D721Med (cell line): ENCODE data around the gene ANKRD55.

ENCODE experiments used
- DNase-seq: peaks from one replicate; pipeline ENCODE4 v3.0.0; 2011; ENCODE audit warnings: low spot score; ENCODE audit not compliant: insufficient read length
- FAIRE-seq: peaks from 2 replicates; lab custom pipeline; 2011; peaks lifted over from hg19 to GRCh38; lab: Jason Lieb, UNC
- TF ChIP-seq, protein P1 (sequence below): IDR thresholded peaks from 2 replicates; pipeline ENCODE4 v1.5.1; 2012; ENCODE audit warnings: mild to moderate bottlenecking, control low read depth; ENCODE audit not compliant: insufficient read depth; ENCODE audit errors: missing control alignments

ANKRD55 gene

DNA sequence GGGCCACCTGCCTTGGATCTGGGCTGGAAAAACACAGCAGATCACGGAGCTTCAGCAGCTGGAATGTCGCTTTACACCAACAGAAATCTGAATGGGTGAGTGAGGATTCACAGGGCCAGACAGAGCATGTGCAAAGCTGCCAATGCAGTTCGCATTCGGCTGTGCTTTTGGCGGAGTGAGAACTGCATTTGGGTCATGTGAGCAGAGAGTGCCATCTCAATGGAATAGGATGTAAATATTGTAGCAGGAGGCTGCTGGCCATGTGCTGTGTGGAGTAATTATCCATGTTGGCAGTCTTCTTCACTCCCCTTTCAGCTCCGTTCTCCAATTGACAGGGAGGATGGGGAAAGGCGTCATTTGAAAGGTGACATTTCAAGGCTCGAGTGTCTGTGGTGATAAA lies at the start of gene ANKRD55:
TSS of gene ANKRD55 (minus strand) at position 101 of the 400 bp plus-strand sequence. CDS start 417 bp downstream, outside the sequence.
- TF ChIP-seq, protein P1, sequence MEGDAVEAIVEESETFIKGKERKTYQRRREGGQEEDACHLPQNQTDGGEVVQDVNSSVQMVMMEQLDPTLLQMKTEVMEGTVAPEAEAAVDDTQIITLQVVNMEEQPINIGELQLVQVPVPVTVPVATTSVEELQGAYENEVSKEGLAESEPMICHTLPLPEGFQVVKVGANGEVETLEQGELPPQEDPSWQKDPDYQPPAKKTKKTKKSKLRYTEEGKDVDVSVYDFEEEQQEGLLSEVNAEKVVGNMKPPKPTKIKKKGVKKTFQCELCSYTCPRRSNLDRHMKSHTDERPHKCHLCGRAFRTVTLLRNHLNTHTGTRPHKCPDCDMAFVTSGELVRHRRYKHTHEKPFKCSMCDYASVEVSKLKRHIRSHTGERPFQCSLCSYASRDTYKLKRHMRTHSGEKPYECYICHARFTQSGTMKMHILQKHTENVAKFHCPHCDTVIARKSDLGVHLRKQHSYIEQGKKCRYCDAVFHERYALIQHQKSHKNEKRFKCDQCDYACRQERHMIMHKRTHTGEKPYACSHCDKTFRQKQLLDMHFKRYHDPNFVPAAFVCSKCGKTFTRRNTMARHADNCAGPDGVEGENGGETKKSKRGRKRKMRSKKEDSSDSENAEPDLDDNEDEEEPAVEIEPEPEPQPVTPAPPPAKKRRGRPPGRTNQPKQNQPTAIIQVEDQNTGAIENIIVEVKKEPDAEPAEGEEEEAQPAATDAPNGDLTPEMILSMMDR = no peak

GRCh38 chr5:56282216-56282615 lies 49.1 kb upstream of the ANKRD55 start:
- FAIRE-seq = no peak
- no peak for DNase-seq
- TF ChIP-seq, protein P1 = no peak

More for the DNA sequence above, at the start of gene ANKRD55:
- no peak for FAIRE-seq
- DNase-seq = no peak

GRCh38 chr5:56281489-56282165 lies 48.5 kb upstream of the ANKRD55 start:
- DNase-seq (no peak), FAIRE-seq (no peak)
- TF ChIP-seq, protein P1 = no peak

GRCh38 chr5:56279979-56280378 lies 46.8 kb upstream of the ANKRD55 start:
- FAIRE-seq (no peak), DNase-seq (no peak)
- TF ChIP-seq, protein P1 = no peak

DNA sequence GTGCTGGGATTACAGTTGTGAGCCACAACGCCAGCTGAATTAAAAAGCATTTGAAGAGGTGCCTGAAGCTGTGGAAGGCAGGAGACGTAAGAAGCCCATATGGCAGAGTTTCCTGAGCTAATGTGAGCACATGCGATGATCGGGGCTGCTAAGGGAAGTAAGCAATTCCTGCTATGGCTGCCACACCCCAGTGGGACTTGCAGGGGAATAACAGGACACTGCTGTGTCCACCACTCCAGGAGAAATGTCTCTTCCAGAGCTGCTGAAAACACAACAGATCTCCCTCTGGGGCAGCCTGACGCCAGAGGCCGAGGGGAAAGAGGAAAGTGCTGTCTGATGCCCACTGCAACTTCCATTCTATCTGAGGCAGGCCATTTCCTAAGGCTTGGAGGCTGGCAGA lies 46.2 kb upstream of the ANKRD55 start:
- DNase-seq = no peak
- TF ChIP-seq, protein P1 = no peak
- FAIRE-seq = no peak

GRCh38 chr5:56278335-56278753 lies 45.2 kb upstream of the ANKRD55 start:
- TF ChIP-seq, protein P1 = no peak
- DNase-seq = no peak
- no peak for FAIRE-seq

GRCh38 chr5:56277573-56277972 lies 44.4 kb upstream of the ANKRD55 start:
- TF ChIP-seq, protein P1 = no peak
- DNase-seq = no peak
- no peak for FAIRE-seq
